NCI-H69 (cell line): ENCODE data around the gene CRYGS.

Experiments used
- DNase-seq: peaks from one replicate; lab custom pipeline; 2025; lab: John Stamatoyannopoulos, UW

The CRYGS gene

DNA sequence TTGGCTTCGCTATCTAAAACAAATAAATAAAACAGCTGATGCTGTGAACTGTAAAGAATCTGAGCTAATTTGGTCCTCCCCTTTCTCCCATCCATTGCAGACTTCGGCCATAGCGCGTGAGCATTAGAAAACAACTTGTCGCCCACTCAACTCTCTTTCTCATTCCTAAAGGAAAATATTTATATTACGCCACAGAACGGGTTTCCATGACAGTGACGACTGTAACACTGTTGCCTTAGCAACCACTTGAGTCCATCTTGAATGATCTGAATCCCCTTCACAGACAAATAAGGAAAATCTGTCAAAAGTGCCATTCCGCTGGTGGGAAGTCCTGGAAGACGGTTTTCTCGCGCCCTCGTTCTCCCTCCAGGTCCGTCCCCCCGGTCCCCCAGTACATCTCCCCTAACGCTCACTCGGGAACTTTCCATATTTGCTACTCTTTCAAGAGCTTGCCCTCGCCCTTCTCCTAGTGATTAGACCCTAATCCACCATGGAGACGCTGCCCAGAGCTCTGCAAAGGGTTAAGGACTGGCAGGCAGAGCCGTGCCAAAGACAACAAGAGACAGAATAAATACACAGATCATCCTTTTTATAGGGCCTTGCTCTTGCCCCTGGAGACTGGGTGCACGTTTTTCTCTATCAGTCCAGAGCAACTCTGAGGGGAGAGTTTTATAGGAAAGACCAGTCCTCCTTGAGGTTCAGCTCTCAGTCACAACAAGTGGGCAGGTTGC lies 50.5 kb downstream of the CRYGS start:
- DNase-seq: no peak

DNA sequence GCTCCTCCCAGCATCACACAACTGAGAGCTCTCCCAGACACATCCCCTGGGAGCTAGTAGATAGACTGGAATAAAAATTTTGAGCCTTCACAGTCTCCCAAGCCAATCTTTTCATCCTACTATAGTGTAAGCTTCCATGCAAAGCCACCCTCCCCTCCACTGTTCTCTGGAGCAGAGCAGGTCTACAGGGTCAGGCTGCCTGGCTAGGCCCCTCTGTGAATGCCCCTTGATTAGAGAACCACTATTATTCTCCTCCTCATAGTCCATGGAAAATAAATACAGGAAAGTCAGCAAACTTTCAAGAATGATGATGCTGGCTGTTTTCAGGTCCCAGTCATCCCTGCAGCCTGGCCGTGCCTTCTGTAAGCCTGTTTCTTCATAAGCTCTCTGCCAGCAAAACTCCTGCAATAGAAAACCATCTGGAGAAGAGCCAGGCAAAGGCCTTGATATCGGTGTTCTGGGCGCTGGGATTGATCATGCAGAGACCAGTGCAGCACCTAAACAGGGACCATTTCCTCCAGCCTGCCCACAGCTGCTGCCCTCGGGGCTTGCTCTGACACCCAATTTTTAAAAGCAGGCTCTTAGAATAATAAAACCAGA lies 51.7 kb downstream of the CRYGS start:
- no peak for DNase-seq

DNA sequence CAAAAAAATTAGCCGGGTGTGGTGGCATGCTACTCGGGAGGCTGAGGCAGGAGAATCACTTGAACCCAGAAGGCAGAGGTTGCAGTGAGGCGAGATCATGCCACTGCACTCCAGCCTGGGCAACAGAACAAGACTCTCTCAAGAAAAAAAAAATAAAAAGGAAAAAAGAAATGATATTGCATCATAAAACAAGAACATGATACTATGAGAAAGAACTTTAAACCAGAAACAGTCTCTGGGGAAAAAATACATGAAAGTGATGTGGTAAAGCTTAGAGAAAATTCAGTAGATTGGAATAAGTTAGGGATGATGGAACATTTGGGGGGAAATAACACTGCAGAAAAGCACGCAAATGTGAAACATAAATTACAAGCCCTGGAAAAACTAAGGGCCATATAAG lies 54.7 kb downstream of the CRYGS start:
- no peak for DNase-seq
